Activated T-cell treated with anti-CD3 and anti-CD28 coated beads, Interleukin-2, amount 50 U/mL, for 1 hour (primary cell): ENCODE data around the gene GMDS.

Experiments used
- DNase-seq: peaks from one replicate; pipeline ENCODE4 v3.0.0-alpha.2; 2020

GMDS gene

GRCh38 chr6:1617466-1618310 is 627.7 kb downstream of the GMDS start:
- DNase-seq: no peak

GRCh38 chr6:1616701-1617463 is 628.5 kb downstream of the GMDS start:
- DNase-seq: no peak

- DNase-seq: no peak
Observed at GRCh38 chr6:1615853-1616420, 629.5 kb downstream of the GMDS start.

- DNase-seq: no peak
Observed at GRCh38 chr6:1615151-1615852, 630.1 kb downstream of the GMDS start.

- DNase-seq: no peak
Observed at GRCh38 chr6:1614448-1615150, 630.8 kb downstream of the GMDS start.

- peak; percentile 27 for DNase-seq
Observed at GRCh38 chr6:1613688-1614447, 631.5 kb downstream of the GMDS start.

GRCh38 chr6:1613346-1613687 is 632.1 kb downstream of the GMDS start:
- no peak for DNase-seq

GRCh38 chr6:1612974-1613306 is 632.5 kb downstream of the GMDS start:
- no peak for DNase-seq

GRCh38 chr6:1612299-1612973 is 633.0 kb downstream of the GMDS start:
- DNase-seq: no peak

GRCh38 chr6:1611572-1612298 is 633.7 kb downstream of the GMDS start:
- DNase-seq: peak; percentile 30

- peak; percentile 26 for DNase-seq
Observed at GRCh38 chr6:1611322-1611571, 634.2 kb downstream of the GMDS start.

GRCh38 chr6:1610497-1611321 is 634.7 kb downstream of the GMDS start:
- peak; percentile 40 for DNase-seq

GRCh38 chr6:1609648-1610496 is 635.5 kb downstream of the GMDS start, which contains the start of gene FOXC1:
Gene FOXC1 (plus strand): TSS chr6:1609915. CDS start chr6:1610446, 531 bp downstream.
- peak; percentile 50 for DNase-seq

- no peak for DNase-seq
Observed at GRCh38 chr6:1609041-1609647, 636.3 kb downstream of the GMDS start.

- DNase-seq: no peak
Observed at GRCh38 chr6:1608222-1609040, 637.0 kb downstream of the GMDS start.

GRCh38 chr6:1607516-1608221 is 637.7 kb downstream of the GMDS start:
- DNase-seq: peak; percentile 27
